Activated T-cell treated with anti-CD3 and anti-CD28 coated beads for 4 hours (primary cell): ENCODE measurements around the gene DHRS13.
"Not testable (repeated sequence)": the region's sequence is repeated elsewhere in the genome, so short reads cannot be mapped to it uniquely, and the experiment has no call there.

Source experiments
- DNase-seq: peaks from one replicate; pipeline ENCODE4 v3.0.0-alpha.2; 2020

Gene DHRS13

DNA sequence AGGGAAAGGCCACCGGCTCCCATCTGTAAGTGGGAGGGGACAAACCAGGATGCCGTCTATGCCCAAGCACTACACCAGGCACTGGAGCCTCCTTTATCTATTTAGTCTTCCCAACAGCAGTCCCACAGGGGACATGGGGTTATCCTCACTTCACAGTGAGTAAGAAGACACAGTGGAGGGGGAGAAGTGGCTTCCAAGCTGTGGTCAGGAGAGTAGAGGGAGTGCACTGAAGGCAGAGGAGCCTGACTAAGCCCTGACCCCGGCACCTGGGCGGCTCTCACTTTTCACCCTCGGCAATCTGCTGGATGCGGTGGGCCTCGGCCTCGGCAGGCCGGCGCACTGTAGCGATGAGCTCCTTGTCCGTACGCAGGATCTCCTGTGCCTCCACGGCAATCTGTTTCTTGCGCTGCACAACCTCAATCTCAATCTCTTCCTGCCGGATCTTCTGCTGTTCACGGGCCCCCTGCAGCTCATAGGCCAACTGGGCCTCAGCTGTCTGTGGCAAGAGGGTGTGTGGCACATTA is 21.3 kb downstream of the DHRS13 start:
- DNase-seq = no peak

- no peak for DNase-seq
These were observed 22.3 kb downstream of the DHRS13 start for GRCh38 chr17:28880572-28880945.

- no peak for DNase-seq
These were observed 22.9 kb downstream of the DHRS13 start for GRCh38 chr17:28879886-28880571.

GRCh38 chr17:28878981-28879380 is 23.9 kb downstream of the DHRS13 start:
- DNase-seq = no peak

- DNase-seq = no peak
These were observed 24.5 kb downstream of the DHRS13 start for GRCh38 chr17:28878158-28878910.

GRCh38 chr17:28877150-28877711 is 25.6 kb downstream of the DHRS13 start:
- DNase-seq = not testable (repeated sequence)

DNA sequence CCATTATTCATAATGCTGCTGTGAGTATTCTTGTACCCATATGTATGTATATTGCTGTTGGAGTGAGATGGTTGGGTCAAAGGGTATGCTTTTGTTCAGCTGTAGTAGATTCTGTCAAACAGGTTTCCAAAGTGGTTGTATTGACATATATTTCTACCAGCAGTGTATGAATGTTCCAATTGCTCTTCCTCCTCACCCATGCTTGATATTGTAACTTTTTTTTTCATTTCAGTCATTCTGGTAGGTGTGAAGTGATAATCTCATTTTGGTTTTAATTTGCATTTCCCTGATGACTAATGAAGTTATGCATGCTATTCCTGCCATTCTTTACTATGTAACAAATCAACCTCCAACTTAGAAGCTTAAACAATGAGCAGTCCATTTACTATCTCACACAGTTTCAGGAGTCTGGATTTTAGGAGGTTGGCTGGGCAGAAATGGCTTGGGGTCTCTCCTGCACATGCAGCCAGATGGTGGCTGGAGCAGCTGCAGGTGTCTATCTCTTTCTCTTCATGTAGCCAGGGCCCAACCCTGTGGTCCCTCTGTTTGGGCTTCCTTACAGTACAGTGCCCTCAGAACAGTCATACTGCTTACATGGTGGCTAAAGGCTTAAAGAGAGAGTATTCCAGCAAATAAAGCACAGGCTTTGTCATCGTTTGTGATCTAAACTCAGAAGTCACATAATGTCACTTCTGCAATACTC is 26.9 kb downstream of the DHRS13 start:
- no peak for DNase-seq

DNA sequence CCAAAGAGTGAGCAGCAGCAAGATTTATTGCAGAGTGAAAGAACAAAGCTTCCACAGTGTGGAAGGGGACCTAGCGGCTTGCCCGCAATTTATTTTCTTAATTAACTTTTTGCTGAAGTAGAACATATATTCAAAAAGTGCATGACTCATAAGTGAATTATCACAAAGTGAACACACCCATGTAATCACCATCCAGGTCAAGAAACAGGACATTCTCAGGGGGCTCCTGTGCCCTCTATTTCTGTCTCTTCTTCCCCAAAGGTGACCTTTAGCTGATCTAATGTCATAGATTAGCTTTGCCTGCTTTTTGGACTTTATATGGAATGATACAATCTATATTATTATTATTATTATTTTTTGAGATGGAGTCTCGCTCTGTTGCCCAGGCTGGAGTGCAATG is 28.1 kb downstream of the DHRS13 start:
- no peak for DNase-seq

GRCh38 chr17:28873839-28874238 is 29.0 kb downstream of the DHRS13 start:
- no peak for DNase-seq

DNA sequence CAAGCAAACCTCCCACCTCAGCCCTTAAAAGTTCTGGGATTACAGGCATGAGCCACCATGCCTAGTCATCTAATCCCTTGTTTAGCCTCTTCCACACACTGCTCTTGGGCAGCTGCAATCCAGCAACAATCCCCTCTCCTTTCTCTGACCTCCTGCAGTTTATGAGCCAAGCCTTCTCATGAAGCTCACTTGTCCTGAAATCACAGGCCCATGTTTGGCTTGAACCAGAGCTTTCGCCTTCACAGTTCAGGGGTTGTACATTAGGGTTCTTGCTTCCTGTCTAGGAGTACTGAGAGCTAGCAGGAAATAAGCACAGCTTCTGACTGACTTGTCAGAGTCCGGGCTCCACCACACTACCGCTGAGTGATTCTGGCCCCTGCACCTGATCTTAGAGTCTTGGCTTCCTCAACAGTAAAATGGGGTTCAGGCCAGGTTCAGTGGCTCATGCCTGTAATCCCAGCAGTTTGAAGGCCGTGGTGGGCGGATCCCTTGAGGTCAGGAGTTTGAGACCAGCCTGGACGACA is 31.8 kb downstream of the DHRS13 start:
- DNase-seq = no peak

GRCh38 chr17:28867276-28867675 is 35.6 kb downstream of the DHRS13 start:
- no peak for DNase-seq

DNA sequence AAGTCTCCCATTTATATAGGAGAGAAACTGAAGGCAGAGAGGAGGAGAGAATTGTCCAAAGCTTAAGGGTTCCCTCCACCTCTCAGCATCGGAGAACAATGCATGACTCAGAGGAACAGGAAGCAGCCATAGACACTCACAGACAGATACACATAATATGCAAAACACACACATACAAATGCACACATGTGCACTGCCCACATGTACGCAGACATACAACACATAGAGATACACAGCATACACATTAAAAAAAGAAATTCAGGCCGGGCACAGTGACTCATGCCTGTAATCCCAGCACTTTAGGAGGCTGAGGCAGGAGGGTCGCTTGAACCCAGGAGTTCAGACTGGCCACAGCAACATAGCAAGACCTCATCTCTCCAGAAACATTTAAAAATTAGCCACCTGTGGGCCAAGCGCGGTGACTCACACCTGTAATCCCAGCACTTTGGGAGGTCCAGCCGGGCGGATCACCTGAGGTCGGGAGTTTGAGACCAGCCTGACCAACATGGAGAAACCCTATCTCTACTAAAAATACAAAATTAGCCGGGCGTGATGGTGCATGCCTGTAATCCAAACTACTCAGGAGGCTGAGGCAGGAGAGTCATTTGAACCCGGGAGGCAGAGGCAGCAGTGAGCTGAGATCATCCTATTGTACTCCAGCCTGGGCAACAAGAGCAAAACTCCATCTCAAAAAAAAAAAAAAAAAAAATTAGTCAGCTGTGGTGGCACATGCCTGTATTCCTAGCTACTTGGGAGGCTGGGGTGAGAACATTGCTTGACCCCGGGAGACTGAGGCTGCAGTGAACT is 36.7 kb downstream of the DHRS13 start:
- DNase-seq = no peak

GRCh38 chr17:28864991-28865849 is 37.7 kb downstream of the DHRS13 start:
- DNase-seq = no peak

GRCh38 chr17:28863953-28864352 is 38.9 kb downstream of the DHRS13 start:
- DNase-seq = no peak

DNA sequence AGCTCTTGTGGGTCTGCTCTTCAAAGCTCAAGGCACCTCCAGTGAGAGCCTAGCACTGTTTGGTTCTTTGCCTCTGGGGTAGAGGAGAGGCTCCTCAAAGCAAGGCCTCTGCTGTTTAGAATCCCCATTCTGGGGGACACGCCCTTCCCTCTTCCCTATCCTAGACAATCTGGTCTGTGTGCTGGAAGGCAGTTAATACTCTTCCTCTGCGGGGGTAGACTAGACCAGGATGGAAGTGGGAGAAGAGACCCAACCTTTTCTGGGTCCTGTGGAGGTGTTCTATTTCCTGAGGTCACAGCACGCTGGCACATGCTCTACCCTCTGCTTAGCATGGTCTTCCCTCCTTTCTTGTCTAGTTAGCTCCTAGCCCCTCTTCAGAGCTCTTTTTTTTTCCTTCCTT is 40.3 kb downstream of the DHRS13 start:
- DNase-seq = no peak

- no peak for DNase-seq
These were observed 41.3 kb downstream of the DHRS13 start for GRCh38 chr17:28861393-28862203.

DNA sequence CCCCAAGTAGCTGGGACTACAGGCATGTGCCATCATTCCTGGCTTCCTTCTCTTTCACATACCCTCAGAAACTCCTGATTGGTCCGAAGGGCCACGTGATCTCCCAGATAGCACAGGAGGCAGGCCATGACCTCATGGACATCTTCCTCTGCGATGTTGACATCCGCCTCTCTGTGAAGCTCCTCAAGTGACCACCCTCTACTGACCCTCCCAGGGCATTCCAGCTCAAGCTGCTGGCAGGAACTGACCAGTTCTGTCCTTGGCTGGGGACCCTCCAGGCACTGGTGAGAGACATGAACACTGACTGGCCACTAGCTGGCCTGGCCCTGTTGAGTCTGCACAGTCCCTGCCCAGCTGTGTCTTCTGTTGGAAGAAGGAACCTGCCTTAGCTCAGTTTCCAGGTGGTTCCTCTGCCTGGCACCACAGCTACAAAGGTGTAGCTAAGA is 42.5 kb downstream of the DHRS13 start:
- DNase-seq = no peak

- no peak for DNase-seq
These were observed 44.0 kb downstream of the DHRS13 start for GRCh38 chr17:28858801-28859355.

GRCh38 chr17:28857905-28858800 is 44.7 kb downstream of the DHRS13 start:
- DNase-seq = no peak
